ENCODE measurements around the gene SLF1.

SLF1 gene

DNA sequence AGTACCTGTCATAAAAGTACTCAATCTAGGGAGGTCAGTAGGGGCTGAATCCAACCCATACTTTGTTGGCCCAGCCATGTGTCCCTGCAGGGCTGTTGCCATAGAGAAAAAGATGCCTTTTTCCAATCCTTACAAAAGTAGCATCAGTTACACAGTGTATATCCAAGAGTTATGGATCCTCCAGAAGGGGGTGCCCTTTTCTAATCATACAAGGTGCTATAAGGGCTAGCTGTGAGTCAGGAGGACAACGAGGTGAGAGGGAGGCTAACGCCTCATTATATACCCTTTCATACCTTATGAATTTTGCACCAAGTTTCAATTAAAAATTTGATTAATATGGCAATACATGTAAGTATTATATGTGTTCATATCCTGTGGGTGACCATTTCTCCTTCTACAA, 4.9 kb upstream of the SLF1 start:
- ChIA-PET POLR2A (no interaction called here), CTCF (interaction anchor here (1.0 kb wide), 1 partner anchor 124 kb away, joined by 5 read pairs; no protein-coding TSS in a partner anchor)
- DNase-seq (ENCODE audit: extremely low spot score) = peak; percentile 14
- TF ChIP-seq, protein P1, sequence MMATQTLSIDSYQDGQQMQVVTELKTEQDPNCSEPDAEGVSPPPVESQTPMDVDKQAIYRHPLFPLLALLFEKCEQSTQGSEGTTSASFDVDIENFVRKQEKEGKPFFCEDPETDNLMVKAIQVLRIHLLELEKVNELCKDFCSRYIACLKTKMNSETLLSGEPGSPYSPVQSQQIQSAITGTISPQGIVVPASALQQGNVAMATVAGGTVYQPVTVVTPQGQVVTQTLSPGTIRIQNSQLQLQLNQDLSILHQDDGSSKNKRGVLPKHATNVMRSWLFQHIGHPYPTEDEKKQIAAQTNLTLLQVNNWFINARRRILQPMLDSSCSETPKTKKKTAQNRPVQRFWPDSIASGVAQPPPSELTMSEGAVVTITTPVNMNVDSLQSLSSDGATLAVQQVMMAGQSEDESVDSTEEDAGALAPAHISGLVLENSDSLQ (IDR thresholded peaks at IDR 0.05) = no peak
- TF ChIP-seq CTBP1 (IDR thresholded peaks at IDR 0.05; ENCODE audit: borderline replicate concordance) = no peak
- TF ChIP-seq LEF1 (IDR thresholded peaks at IDR 0.05; ENCODE audit: borderline replicate concordance) = no peak
- no peak for TF ChIP-seq FOXK2 (IDR thresholded peaks at IDR 0.05)
- no peak for TF ChIP-seq HDGF (IDR thresholded peaks at IDR 0.05; ENCODE audit: borderline replicate concordance)
- TF ChIP-seq SUZ12 (IDR thresholded peaks at IDR 0.05) = no peak
- no peak for TF ChIP-seq ZNF384 (IDR thresholded peaks at IDR 0.05)

DNA sequence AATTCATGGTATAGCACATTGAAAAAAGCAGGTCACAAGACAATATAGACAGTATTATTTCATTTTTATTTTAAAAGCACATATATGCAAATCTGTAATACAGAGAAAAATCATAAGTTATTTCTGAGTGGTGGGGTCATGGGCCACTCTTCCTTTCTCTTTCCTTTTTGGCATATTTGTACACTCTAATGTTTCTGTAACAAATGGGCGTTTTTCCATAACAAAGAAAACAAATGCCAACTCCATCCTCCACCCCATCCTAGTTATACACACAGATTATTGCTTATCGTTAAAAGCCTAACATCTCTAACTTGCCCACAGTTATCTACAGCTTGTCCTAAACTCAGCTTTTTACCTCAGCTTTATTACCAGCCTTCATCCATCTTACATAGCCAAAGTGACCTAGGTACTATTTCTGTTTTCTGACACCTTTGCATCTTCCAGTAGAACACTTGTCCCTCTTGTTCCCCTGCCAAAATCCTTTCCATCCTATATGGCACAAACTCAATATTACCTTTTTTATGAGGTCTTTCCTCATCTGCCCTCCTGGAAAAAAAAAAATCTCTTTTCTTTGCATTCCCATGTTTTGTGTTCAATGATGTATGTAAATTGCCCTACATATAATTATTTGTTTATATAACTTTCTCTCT, 4.2 kb upstream of the SLF1 start:
- ChIA-PET POLR2A (no interaction called here), CTCF (interaction anchor here (1.0 kb wide), 1 partner anchor 124 kb away, joined by 5 read pairs; no protein-coding TSS in a partner anchor)
- DNase-seq (ENCODE audit: extremely low spot score) = no peak
- TF ChIP-seq FOXA1 (IDR thresholded peaks at IDR 0.05) (no peak), CTBP1 (IDR thresholded peaks at IDR 0.05; ENCODE audit: borderline replicate concordance) (no peak), FOXM1 (IDR thresholded peaks at IDR 0.05; ENCODE audit: borderline replicate concordance) (no peak), TARDBP (IDR thresholded peaks at IDR 0.05) (no peak), SUZ12 (IDR thresholded peaks at IDR 0.05) (no peak), ARNT (IDR thresholded peaks at IDR 0.05) (no peak), ELF4 (IDR thresholded peaks at IDR 0.05) (no peak), FOXK2 (IDR thresholded peaks at IDR 0.05) (no peak), SP1 (IDR thresholded peaks at IDR 0.05) (no peak), ZNF384 (IDR thresholded peaks at IDR 0.05) (no peak), BHLHE40 (IDR thresholded peaks at IDR 0.05; ENCODE audit: borderline replicate concordance) (no peak), NFRKB (IDR thresholded peaks at IDR 0.05) (no peak), LEF1 (IDR thresholded peaks at IDR 0.05; ENCODE audit: borderline replicate concordance) (no peak), L3MBTL2 (conservative IDR thresholded peaks at IDR 0.05) (no peak)
- TF ChIP-seq, protein P1 (IDR thresholded peaks at IDR 0.05) = no peak

DNA sequence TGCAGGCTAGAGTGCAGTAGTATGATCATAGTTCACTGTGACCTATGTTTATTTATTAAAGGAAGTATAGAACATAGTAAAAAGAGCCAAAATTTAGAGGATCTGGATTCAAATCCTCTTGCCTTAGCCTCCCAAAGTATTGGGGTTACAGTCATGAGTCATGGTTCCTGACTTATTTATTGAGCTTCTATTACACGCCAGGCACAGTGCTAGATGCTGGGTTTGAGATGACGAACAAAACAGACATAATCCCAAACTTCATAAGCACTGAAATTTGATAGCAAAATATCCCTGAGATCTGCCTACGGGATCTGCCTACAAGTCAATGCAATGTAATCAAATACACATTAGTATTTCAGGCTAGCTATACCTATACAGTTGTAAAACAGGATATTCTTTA, 2.6 kb upstream of the SLF1 start:
- CTCF ChIA-PET = interaction anchor here (0.6 to 1.7 kb wide), 2 partner anchors 28 to 122 kb away, joined by 3 to 7 read pairs; no protein-coding TSS in a partner anchor
- no peak for DNase-seq (ENCODE audit: extremely low spot score)
- POLR2A ChIA-PET = no interaction called here
- TF ChIP-seq FOXM1 (IDR thresholded peaks at IDR 0.05; ENCODE audit: borderline replicate concordance) (no peak), HDGF (IDR thresholded peaks at IDR 0.05; ENCODE audit: borderline replicate concordance) (no peak)

DNA sequence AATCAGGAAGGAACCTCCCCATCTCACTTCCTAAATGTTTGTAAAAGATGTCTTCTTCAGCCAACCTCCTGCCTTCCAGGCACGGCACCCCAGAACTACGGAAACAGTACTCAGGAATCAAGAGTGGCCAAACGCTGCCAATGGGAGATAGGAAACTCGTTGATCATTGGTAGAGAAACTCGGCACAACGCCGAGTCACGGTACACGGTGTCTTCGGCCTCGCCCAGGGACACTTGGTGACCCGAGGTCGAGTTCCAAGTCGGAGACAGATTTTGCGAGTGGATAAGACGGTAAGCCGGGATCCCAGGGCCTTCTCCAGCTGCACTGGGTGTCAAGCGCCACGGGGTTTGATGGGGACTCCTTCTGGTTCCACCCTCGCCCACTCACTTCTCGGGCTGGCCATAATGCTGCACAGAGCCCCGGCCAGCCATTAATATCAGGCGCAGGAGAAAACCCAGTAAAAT, 408 bp upstream of the SLF1 start:
- ChIA-PET POLR2A (interaction anchor here (0.6 to 1.5 kb wide), 3 partner anchors 47 to 276 kb away, joined by 3 read pairs; no protein-coding TSS in a partner anchor), CTCF (interaction anchor here (0.7 to 1.8 kb wide), 3 partner anchors 73 to 233 kb away, joined by 3 read pairs; no protein-coding TSS in a partner anchor)
- TF ChIP-seq TARDBP (IDR thresholded peaks at IDR 0.05) = no peak
- no peak for TF ChIP-seq ZNF384 (IDR thresholded peaks at IDR 0.05)
- no peak for TF ChIP-seq NFRKB (IDR thresholded peaks at IDR 0.05)
- no peak for TF ChIP-seq HDGF (IDR thresholded peaks at IDR 0.05; ENCODE audit: borderline replicate concordance)
- no peak for TF ChIP-seq CTBP1 (IDR thresholded peaks at IDR 0.05; ENCODE audit: borderline replicate concordance)
- no peak for TF ChIP-seq FOXM1 (IDR thresholded peaks at IDR 0.05; ENCODE audit: borderline replicate concordance)
- no peak for TF ChIP-seq L3MBTL2 (conservative IDR thresholded peaks at IDR 0.05)
- no peak for TF ChIP-seq ARNT (IDR thresholded peaks at IDR 0.05)
- TF ChIP-seq, protein P1 (IDR thresholded peaks at IDR 0.05) = no peak
- TF ChIP-seq FOXA1 (IDR thresholded peaks at IDR 0.05) = no peak
- no peak for TF ChIP-seq FOXK2 (IDR thresholded peaks at IDR 0.05)
- DNase-seq (ENCODE audit: extremely low spot score) = peak; percentile 32

DNA sequence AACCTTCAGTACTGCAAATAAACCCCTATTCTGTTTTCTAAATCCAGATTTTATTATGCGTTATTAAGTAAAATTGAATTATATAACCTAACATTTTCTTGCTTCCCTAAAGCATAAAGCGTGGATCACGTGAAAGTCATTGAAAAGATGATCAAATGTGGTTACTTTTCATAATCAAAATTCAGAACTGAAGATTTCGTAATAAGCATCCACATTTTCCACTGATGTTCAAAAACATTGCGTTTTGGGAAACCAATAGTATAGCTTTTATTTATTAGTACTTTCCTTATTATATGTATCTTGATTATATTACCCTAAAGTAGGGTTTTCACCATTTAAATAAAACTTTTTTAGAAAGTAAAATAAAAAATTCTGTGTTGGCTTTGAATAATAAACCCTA, 1.8 kb downstream of the SLF1 start:
- CTCF ChIA-PET = no interaction called here
- TF ChIP-seq BHLHE40 (IDR thresholded peaks at IDR 0.05; ENCODE audit: borderline replicate concordance) (no peak), ARNT (IDR thresholded peaks at IDR 0.05) (no peak), TARDBP (IDR thresholded peaks at IDR 0.05) (no peak), FOXA1 (IDR thresholded peaks at IDR 0.05) (no peak), ELF4 (IDR thresholded peaks at IDR 0.05) (no peak), NFRKB (IDR thresholded peaks at IDR 0.05) (no peak), LEF1 (IDR thresholded peaks at IDR 0.05; ENCODE audit: borderline replicate concordance) (no peak), ZNF384 (IDR thresholded peaks at IDR 0.05) (no peak), FOXM1 (IDR thresholded peaks at IDR 0.05; ENCODE audit: borderline replicate concordance) (no peak), HDGF (IDR thresholded peaks at IDR 0.05; ENCODE audit: borderline replicate concordance) (no peak), L3MBTL2 (conservative IDR thresholded peaks at IDR 0.05) (no peak), CTBP1 (IDR thresholded peaks at IDR 0.05; ENCODE audit: borderline replicate concordance) (no peak)
- TF ChIP-seq, protein P1 (IDR thresholded peaks at IDR 0.05) = no peak
- POLR2A ChIA-PET = no interaction called here
- DNase-seq (ENCODE audit: extremely low spot score) = no peak

Data from HEK293T (cell line).